Panc1 (cell line): Measurements from ENCODE around the gene SERPINF2.

Experiments
- CTCF ChIP-seq: fragments of 450-650 bp; IDR thresholded peaks from 2 replicates; pipeline ENCODE4 v1.5.1; 2017; ENCODE audit warnings: mild to moderate bottlenecking
- POLR2AphosphoS5 ChIP-seq: IDR thresholded peaks from 2 replicates; pipeline ENCODE4 v1.6.1; 2012; ENCODE audit warnings: mild to moderate bottlenecking, low read depth, low read length, moderate library complexity
- TCF7L2 ChIP-seq: IDR thresholded peaks from 2 replicates; pipeline ENCODE4 v1.6.1; 2011; ENCODE audit warnings: mild to moderate bottlenecking, low read depth, low read length, inconsistent platforms

- TF ChIP-seq CTCF = no peak
- no peak for TF ChIP-seq POLR2AphosphoS5
- TF ChIP-seq TCF7L2 = no peak
These were observed 23.9 kb downstream of the SERPINF2 start for GRCh38 chr17:1766382-1767135.
